HepG2 (cell line): ENCODE results near the gene NUPR2. TPM values are rescaled to one million over a fixed set of nuclear protein-coding genes. Genes with fewer than 3 reads are reported as not detected.

ENCODE experiments used
- AKNA ChIP-seq: sonication (generic); formaldehyde crosslinking; IDR thresholded peaks from 2 replicates; pipeline ENCODE4 v1.4.0; 2020; ENCODE audit warnings: missing genetic modification reagents, borderline replicate concordance
- DMAP1 ChIP-seq: IDR thresholded peaks from 2 replicates; pipeline ENCODE4 v1.6.1; 2016
- GLMP ChIP-seq: sonication (generic); formaldehyde crosslinking; IDR thresholded peaks from 2 replicates; pipeline ENCODE4 v1.9.0; 2021; ENCODE audit warnings: missing genetic modification reagents, mild to moderate bottlenecking, borderline replicate concordance
- NCOA5 ChIP-seq: sonication (generic); formaldehyde crosslinking; IDR thresholded peaks from 2 replicates; pipeline ENCODE4 v1.4.0; 2020; ENCODE audit warnings: missing genetic modification reagents
- SNAPC4 ChIP-seq: sonication (generic); formaldehyde crosslinking; IDR thresholded peaks from 2 replicates; pipeline ENCODE4 v1.4.0; 2020; ENCODE audit warnings: mild to moderate bottlenecking, missing genetic modification reagents
- SRSF4 ChIP-seq: fragments of 200-400 bp; formaldehyde crosslinking; IDR thresholded peaks from one replicate; pipeline ENCODE4 v1.6.1; 2018; ENCODE audit warnings: mild to moderate bottlenecking, low read depth, low read length, moderate library complexity; ENCODE audit not compliant: poor library complexity, severe bottlenecking
- TAF15 ChIP-seq: fragments of 200-400 bp; formaldehyde crosslinking; IDR thresholded peaks from one replicate; pipeline ENCODE4 v1.6.1; 2018; ENCODE audit warnings: mild to moderate bottlenecking, low read depth, low read length; ENCODE audit not compliant: poor library complexity, severe bottlenecking
- TEAD2 ChIP-seq: sonication (generic); formaldehyde crosslinking; IDR thresholded peaks from 2 replicates; pipeline ENCODE4 v1.9.0; 2021; ENCODE audit warnings: missing genetic modification reagents
- TSC22D2 ChIP-seq: sonication (generic); formaldehyde crosslinking; IDR thresholded peaks from 2 replicates; pipeline ENCODE4 v1.5.1; 2020; ENCODE audit warnings: missing genetic modification reagents, mild to moderate bottlenecking, borderline replicate concordance
- ZBTB34 ChIP-seq: sonication (generic); formaldehyde crosslinking; IDR thresholded peaks from 2 replicates; pipeline ENCODE4 v1.8.0; 2022; ENCODE audit warnings: mild to moderate bottlenecking, missing genetic modification reagents
- ZNF660 ChIP-seq: sonication (generic); formaldehyde crosslinking; IDR thresholded peaks from 2 replicates; pipeline ENCODE4 v1.5.1; 2020; ENCODE audit warnings: mild to moderate bottlenecking, low read depth, missing genetic modification reagents, borderline replicate concordance
- ZNF674 ChIP-seq: sonication (generic); formaldehyde crosslinking; IDR thresholded peaks from 2 replicates; pipeline ENCODE4 v1.5.0; 2020; ENCODE audit warnings: low read depth, mild to moderate bottlenecking, missing genetic modification reagents
- polyA plus RNA-seq, 8 experiments: library from polyadenylated mRNA; depleted of rRNA in 3 of 8; stranded (reverse) in 7 of 8; unstranded in 1 of 8; fragments of >200 nt; fragmentation: Illumina TruSeq in 4 of 8; extraction: Trizol in 4 of 8; gene quantifications; 2 replicates each; pipeline versions ENCODE4 v1.2.1 to v1.2.3, GENCODE V29; 2011 to 2016; ENCODE audit warnings: low read depth in 4 of 8, missing spikeins in 1 of 8, mixed read lengths in 1 of 8; ENCODE audit not compliant: insufficient read depth in 1 of 8
- total RNA-seq, 5 experiments: library from RNA; depleted of rRNA; stranded (reverse); fragments of >200 nt; fragmentation: Illumina TruSeq; extraction: Trizol; gene quantifications; 2 replicates each; pipeline ENCODE4 v1.2.3, GENCODE V29; 2016; ENCODE audit warnings: low read depth in 1 of 5
- TF ChIP-seq, protein P1 (sequence below): sonication (generic); formaldehyde crosslinking; IDR thresholded peaks from 2 replicates; pipeline ENCODE4 v1.4.0; 2020; ENCODE audit warnings: missing genetic modification reagents

NUPR2 gene
- total and polyA plus RNA-seq, 2 of the 13 experiments (the other 11 are each of a cell fraction or from before 2014, with no cell fraction given), result not detected

- no peak for TF ChIP-seq SNAPC4 (CRISPR knock-in tag)
- no peak for TF ChIP-seq ZNF660 (CRISPR knock-in tag)
- no peak for TF ChIP-seq ZNF674 (CRISPR knock-in tag)
- no peak for TF ChIP-seq NCOA5 (CRISPR knock-in tag)
- no peak for TF ChIP-seq TEAD2 (CRISPR knock-in tag)
- TF ChIP-seq SRSF4, result no peak
- TF ChIP-seq, protein P1, sequence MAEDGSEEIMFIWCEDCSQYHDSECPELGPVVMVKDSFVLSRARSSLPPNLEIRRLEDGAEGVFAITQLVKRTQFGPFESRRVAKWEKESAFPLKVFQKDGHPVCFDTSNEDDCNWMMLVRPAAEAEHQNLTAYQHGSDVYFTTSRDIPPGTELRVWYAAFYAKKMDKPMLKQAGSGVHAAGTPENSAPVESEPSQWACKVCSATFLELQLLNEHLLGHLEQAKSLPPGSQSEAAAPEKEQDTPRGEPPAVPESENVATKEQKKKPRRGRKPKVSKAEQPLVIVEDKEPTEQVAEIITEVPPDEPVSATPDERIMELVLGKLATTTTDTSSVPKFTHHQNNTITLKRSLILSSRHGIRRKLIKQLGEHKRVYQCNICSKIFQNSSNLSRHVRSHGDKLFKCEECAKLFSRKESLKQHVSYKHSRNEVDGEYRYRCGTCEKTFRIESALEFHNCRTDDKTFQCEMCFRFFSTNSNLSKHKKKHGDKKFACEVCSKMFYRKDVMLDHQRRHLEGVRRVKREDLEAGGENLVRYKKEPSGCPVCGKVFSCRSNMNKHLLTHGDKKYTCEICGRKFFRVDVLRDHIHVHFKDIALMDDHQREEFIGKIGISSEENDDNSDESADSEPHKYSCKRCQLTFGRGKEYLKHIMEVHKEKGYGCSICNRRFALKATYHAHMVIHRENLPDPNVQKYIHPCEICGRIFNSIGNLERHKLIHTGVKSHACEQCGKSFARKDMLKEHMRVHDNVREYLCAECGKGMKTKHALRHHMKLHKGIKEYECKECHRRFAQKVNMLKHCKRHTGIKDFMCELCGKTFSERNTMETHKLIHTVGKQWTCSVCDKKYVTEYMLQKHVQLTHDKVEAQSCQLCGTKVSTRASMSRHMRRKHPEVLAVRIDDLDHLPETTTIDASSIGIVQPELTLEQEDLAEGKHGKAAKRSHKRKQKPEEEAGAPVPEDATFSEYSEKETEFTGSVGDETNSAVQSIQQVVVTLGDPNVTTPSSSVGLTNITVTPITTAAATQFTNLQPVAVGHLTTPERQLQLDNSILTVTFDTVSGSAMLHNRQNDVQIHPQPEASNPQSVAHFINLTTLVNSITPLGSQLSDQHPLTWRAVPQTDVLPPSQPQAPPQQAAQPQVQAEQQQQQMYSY (CRISPR knock-in tag), result no peak
- TF ChIP-seq AKNA (CRISPR knock-in tag), result no peak
- no peak for TF ChIP-seq GLMP (CRISPR knock-in tag)
- TF ChIP-seq TSC22D2 (CRISPR knock-in tag), result no peak
- TF ChIP-seq DMAP1 (CRISPR knock-in tag), result no peak
- no peak for TF ChIP-seq ZBTB34
- TF ChIP-seq TAF15, result no peak
Observed at GRCh38 chr7:56074371-56074791, 41.8 kb downstream of the NUPR2 start (continued).
